IMR-90 (cell line): Measurements from ENCODE around the gene TK2. TPM values are rescaled to one million over a fixed set of nuclear protein-coding genes. Genes with fewer than 3 reads are reported as not detected.

Experiments used
- ATAC-seq: fragments of 200-7000 bp; cut with Tn5 transposase; 2 replicates; pipeline ENCODE4 v1.9.1; 2020; ENCODE audit warnings: low read depth, mild to moderate bottlenecking, moderate library complexity
- BruUV-seq: library from RNA; stranded (reverse); fragments of 400-500 nt; replicated peaks from 2 replicates; lab custom pipeline; 2021; lab: Mats Ljungman, UMichigan
- CTCF ChIA-PET: fragments of 300-600 bp; formaldehyde crosslinking; extraction: SDS; loops from one replicate; lab custom pipeline; 2021; ENCODE audit warnings: antibody characterized with exemption; lab: Yijun Ruan, JAX
- POLR2A ChIA-PET: fragments of 300-600 bp; sonication (Branson Sonifier 250); formaldehyde crosslinking; loops from one replicate; lab custom pipeline; 2022; ENCODE audit warnings: antibody characterized with exemption; ENCODE audit not compliant: unreplicated experiment; lab: Charles Lee
- DNase-seq: peaks from one replicate; pipeline ENCODE4 v3.0.0; 2013
- H2AFZ ChIP-seq: replicated peaks from 2 replicates; pipeline ENCODE3; 2013; ENCODE audit warnings: low read length, mild to moderate bottlenecking; ENCODE audit not compliant: poor library complexity
- H2AK5ac ChIP-seq: 2 replicates; pipeline ENCODE4 v1.6.1; 2013; ENCODE audit warnings: low read depth, low read length, inconsistent platforms
- H2AK9ac ChIP-seq: replicated peaks from 2 replicates; pipeline ENCODE3; 2013; ENCODE audit warnings: mild to moderate bottlenecking, low read depth, low read length, moderate library complexity; ENCODE audit not compliant: poor library complexity
- H2BK120ac ChIP-seq: 2 replicates; pipeline ENCODE4 v1.6.1; 2013; ENCODE audit warnings: low read depth, low read length, inconsistent platforms
- H2BK15ac ChIP-seq: 3 replicates; pipeline ENCODE4 v1.6.1; 2013; ENCODE audit warnings: low read depth, low read length, inconsistent platforms
- H2BK20ac ChIP-seq: 2 replicates; pipeline ENCODE4 v1.6.1; 2013; ENCODE audit warnings: low read depth, mild to moderate bottlenecking, inconsistent platforms, low read length, moderate library complexity
- H2BK5ac ChIP-seq: 2 replicates; pipeline ENCODE4 v1.6.1; 2013; ENCODE audit warnings: mild to moderate bottlenecking, low read depth, low read length, inconsistent platforms; ENCODE audit not compliant: poor library complexity, severe bottlenecking
- H3K14ac ChIP-seq: replicated peaks from 2 replicates; pipeline ENCODE4 v1.6.1; 2013; ENCODE audit warnings: low read depth, low read length, inconsistent platforms
- H3K18ac ChIP-seq: 2 replicates; pipeline ENCODE4 v1.6.1; 2013; ENCODE audit warnings: low read depth, low read length, control low read depth
- H3K23ac ChIP-seq: 2 replicates; pipeline ENCODE4 v1.6.1; 2013; ENCODE audit warnings: low read depth, low read length, inconsistent platforms
- H3K27ac ChIP-seq: 2 replicates; pipeline ENCODE4 v1.5.1; 2013; ENCODE audit warnings: mild to moderate bottlenecking, control low read depth, low read length; ENCODE audit not compliant: insufficient read depth
- H3K27me3 ChIP-seq: 2 replicates; pipeline ENCODE4 v1.6.1; 2013; ENCODE audit warnings: low read length; ENCODE audit not compliant: control insufficient read depth, insufficient read depth
- H3K36me3 ChIP-seq: 2 replicates; pipeline ENCODE4 v1.6.1; 2013; ENCODE audit warnings: low read length, mixed read lengths; ENCODE audit not compliant: control insufficient read depth, insufficient read depth
- H3K4ac ChIP-seq: 2 replicates; pipeline ENCODE4 v1.6.1; 2013; ENCODE audit warnings: low read depth, low read length, inconsistent platforms
- H3K4me1 ChIP-seq: 2 replicates; pipeline ENCODE4 v1.6.1; 2013; ENCODE audit warnings: low read length, mixed read lengths; ENCODE audit not compliant: control insufficient read depth, insufficient read depth
- H3K4me2 ChIP-seq: 2 replicates; pipeline ENCODE4 v1.6.1; 2013; ENCODE audit warnings: low read depth, mild to moderate bottlenecking, control low read depth, low read length, moderate library complexity
- H3K4me3 ChIP-seq: 2 replicates; pipeline ENCODE4 v1.5.1; 2013; ENCODE audit warnings: low read depth, mild to moderate bottlenecking, control low read depth, low read length, moderate library complexity; ENCODE audit not compliant: insufficient read depth
- H3K56ac ChIP-seq: 2 replicates; pipeline ENCODE4 v1.6.1; 2013; ENCODE audit warnings: low read length, inconsistent platforms; ENCODE audit not compliant: insufficient read depth; ENCODE audit errors: extremely low read depth
- H3K79me1 ChIP-seq, 2 experiments: 2 replicates each; pipeline ENCODE4 v1.6.1; 2013; ENCODE audit warnings: low read length in 2 of 2, inconsistent platforms in 1 of 2, low read depth in 1 of 2
- H3K9ac ChIP-seq: 2 replicates; pipeline ENCODE4 v1.6.1; 2013; ENCODE audit warnings: low read depth, low read length, control low read depth
- H3K9me1 ChIP-seq: 2 replicates; pipeline ENCODE4 v1.6.1; 2013; ENCODE audit warnings: low read length, inconsistent platforms; ENCODE audit not compliant: insufficient read depth
- H3K9me3 ChIP-seq: 2 replicates; pipeline ENCODE4 v1.6.1; 2013; ENCODE audit warnings: low read length; ENCODE audit not compliant: control insufficient read depth, insufficient read depth
- H4K20me1 ChIP-seq: 2 replicates; pipeline ENCODE4 v1.6.1; 2013; ENCODE audit warnings: low read length, inconsistent platforms; ENCODE audit not compliant: insufficient read depth
- H4K5ac ChIP-seq: 2 replicates; pipeline ENCODE4 v1.6.1; 2013; ENCODE audit warnings: mild to moderate bottlenecking, low read depth, low read length, control low read depth
- H4K8ac ChIP-seq, 2 experiments: 2 replicates each; pipeline ENCODE4 v1.6.1; 2013; ENCODE audit warnings: low read depth in 2 of 2, low read length in 2 of 2, control low read depth in 1 of 2, inconsistent platforms in 1 of 2
- H4K91ac ChIP-seq: 2 replicates; pipeline ENCODE4 v1.6.1; 2013; ENCODE audit warnings: low read depth, low read length, inconsistent platforms; ENCODE audit not compliant: insufficient read depth
- NFE2L2 ChIP-seq: fragments of 150-350 bp; IDR thresholded peaks from 2 replicates; pipeline ENCODE4 v1.6.1; 2016; ENCODE audit warnings: low read depth, mild to moderate bottlenecking, low read length
- WGBS, 2 experiments: methylation state at CpG; one replicate each; pipeline versions ENCODE4 v1.1.5 to v1.1.7; 2013; ENCODE audit warnings: missing lambda C conversion rate in 2 of 2; ENCODE audit not compliant: insufficient read length in 1 of 2; ENCODE audit errors: extremely low coverage in 2 of 2; 5-methylcytosine and 5-hydroxymethylcytosine counted together
- dilution Hi-C: fragments of 300-500 bp; cut with HindIII; formaldehyde crosslinking; loops from one replicate; pipeline ENCODE4 v1.14.3; 2018; ENCODE audit warnings: low sequenced_read_pairs; ENCODE audit not compliant: unreplicated experiment
- in situ Hi-C: fragments of 300-500 bp; cut with MboI; formaldehyde crosslinking; loops from 3 replicates; pipeline ENCODE4 v1.14.3; 2019; ENCODE audit warnings: low sequenced_read_pairs, inconsistent platforms, mixed read lengths
- intact Hi-C: fragments of 100-400 bp; cut with micrococcal nuclease; formaldehyde crosslinking; loops from 2 replicates; pipeline ENCODE4 v1.10.0; 2022
- polyA plus RNA-seq, 3 experiments: library from polyadenylated mRNA; depleted of rRNA; stranded (reverse); fragments of >200 nt; gene quantifications; 2 replicates each; pipeline ENCODE4 v1.2.3, GENCODE V29; 2012; ENCODE audit warnings: low replicate concordance in 1 of 3
- total RNA-seq: library from RNA; depleted of rRNA; stranded (reverse); fragments of >200 nt; gene quantifications from 2 replicates; pipeline ENCODE4 v1.2.3, GENCODE V29; 2012

The TK2 gene
- total and polyA plus RNA-seq, 2 of the 4 experiments (the other 2 are of a cell fraction), result 14.7 to 16.5 TPM

DNA sequence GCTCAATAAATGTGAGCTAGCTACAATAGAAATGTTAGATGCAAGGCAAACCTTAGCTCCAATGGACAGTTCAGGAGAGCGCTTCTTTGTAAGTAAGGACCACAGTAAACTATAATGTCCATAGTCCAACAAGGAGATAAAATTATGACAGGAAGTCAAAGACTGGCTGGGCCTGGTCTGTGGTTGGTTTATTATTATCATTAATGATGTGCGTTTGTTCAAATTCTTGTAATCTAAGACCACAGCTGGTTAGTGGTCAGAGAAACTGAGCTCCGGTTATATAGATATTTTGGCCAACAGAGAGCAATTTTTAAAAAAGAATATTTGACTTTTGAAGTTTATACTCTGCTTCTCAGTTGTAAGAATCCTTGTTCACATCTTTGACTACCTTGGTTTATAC lies 24.6 kb upstream of the TK2 start:
- H3K9me3 ChIP-seq, result no peaks in the 10 kb centered on the region
- H3K79me1 ChIP-seq, result no peaks in the 10 kb centered on the region
- ChIA-PET CTCF (no interaction called here), POLR2A (interaction anchor here (0.6 kb wide), 2 partner anchors 29 to 176 kb away, joined by 3 read pairs; no protein-coding TSS in a partner anchor)
- no peak overlapping the region for H3K27ac ChIP-seq
- H2BK5ac ChIP-seq, result no peak overlapping the region
- H2AK5ac ChIP-seq, result no peak overlapping the region
- no peak for ATAC-seq
- H2BK15ac ChIP-seq, result no peak overlapping the region
- no peak overlapping the region for H3K4me2 ChIP-seq
- no peak overlapping the region for H3K4ac ChIP-seq
- dilution Hi-C loops, result no loop called here
- peaks cover 2% of the 10 kb centered on the region; the same call in 1 of the 2 replicates for H3K36me3 ChIP-seq
- peaks cover 19% of the 10 kb centered on the region for H3K27me3 ChIP-seq
- H3K4me3 ChIP-seq, result no peak overlapping the region
- no peak overlapping the region for H3K23ac ChIP-seq
- H4K5ac ChIP-seq, result no peak overlapping the region
- no peak for DNase-seq
- in situ Hi-C loops, result no loop called here
- H4K20me1 ChIP-seq, result peaks cover 6% of the 10 kb centered on the region; the same call in 1 of the 2 replicates
- no peak overlapping the region for H2BK20ac ChIP-seq
- 67% methylated on average over 1 of the region's 3 CpGs; no CpG with 5 or more reads in 1 of the 2 experiments for WGBS, 2 experiments
- no peak overlapping the region for H3K9ac ChIP-seq
- no peak overlapping the region for H3K18ac ChIP-seq
- no peak for TF ChIP-seq NFE2L2
- peaks cover 8% of the 10 kb centered on the region for H3K9me1 ChIP-seq
- no peak overlapping the region for H2AFZ ChIP-seq
- H3K4me1 ChIP-seq, result peaks cover 6% of the 10 kb centered on the region
- H3K14ac ChIP-seq, result no peak overlapping the region
- no peak overlapping the region for H4K8ac ChIP-seq
- no peak overlapping the region for H2BK120ac ChIP-seq
- H3K56ac ChIP-seq, result no peak overlapping the region
- intact Hi-C loops, result no loop called here
- H2AK9ac ChIP-seq, result no peak overlapping the region
- BruUV-seq, result no TSS peak
- no peak overlapping the region for H4K91ac ChIP-seq
